Adrenal gland (tissue), 5 donors: ENCODE measurements around the gene KIAA1958.

Experiments used
- POLR2A ChIP-seq, 2 donors: fragments of 450-650 bp; IDR thresholded peaks; one replicate each; pipeline ENCODE4 v1.6.1; 2017; ENCODE audit warnings: antibody characterized with exemption in 2 of 2, mild to moderate bottlenecking in 2 of 2, moderate library complexity in 1 of 2
- TF ChIP-seq, protein P1 (sequence below), 6 experiments: fragments of 450-650 bp in 4 of 6; fragments of 200-600 bp in 2 of 6; sonication (generic) in 1 of 6; IDR thresholded peaks; 1 replicate in 5 of 6; 2 replicates in 1 of 6; pipeline versions ENCODE4 v1.5.1 to v1.8.0; 2016 to 2021; ENCODE audit warnings: antibody characterized with exemption in 6 of 6, mild to moderate bottlenecking in 2 of 6, moderate library complexity in 1 of 6
- donor health status: DM: no; HTN: no; CAD: no.

DNA sequence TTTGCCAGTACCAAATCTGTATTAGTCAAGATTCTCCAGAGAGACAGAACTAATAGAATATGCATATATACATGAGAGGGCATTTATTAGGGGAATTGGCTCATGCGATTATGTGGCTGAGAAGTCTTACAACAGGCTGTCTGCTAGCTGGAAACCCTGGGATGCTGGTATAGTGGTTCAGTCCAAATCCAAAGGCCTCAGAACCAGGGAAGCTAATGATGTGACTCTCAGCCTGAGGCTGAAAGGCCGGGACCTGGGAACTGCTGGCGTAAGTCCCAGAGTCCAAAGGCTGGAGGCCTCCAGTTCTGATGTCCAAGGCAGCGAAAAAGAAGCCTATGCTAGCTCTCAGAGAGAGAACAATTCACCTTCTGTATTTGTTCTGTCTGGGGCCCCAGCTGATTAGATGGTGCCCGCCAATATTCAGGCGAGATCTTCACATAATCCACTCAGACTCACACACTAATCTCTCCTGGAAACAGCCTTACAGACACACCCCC is 84.1 kb downstream of the KIAA1958 start:
- TF ChIP-seq, protein P1, sequence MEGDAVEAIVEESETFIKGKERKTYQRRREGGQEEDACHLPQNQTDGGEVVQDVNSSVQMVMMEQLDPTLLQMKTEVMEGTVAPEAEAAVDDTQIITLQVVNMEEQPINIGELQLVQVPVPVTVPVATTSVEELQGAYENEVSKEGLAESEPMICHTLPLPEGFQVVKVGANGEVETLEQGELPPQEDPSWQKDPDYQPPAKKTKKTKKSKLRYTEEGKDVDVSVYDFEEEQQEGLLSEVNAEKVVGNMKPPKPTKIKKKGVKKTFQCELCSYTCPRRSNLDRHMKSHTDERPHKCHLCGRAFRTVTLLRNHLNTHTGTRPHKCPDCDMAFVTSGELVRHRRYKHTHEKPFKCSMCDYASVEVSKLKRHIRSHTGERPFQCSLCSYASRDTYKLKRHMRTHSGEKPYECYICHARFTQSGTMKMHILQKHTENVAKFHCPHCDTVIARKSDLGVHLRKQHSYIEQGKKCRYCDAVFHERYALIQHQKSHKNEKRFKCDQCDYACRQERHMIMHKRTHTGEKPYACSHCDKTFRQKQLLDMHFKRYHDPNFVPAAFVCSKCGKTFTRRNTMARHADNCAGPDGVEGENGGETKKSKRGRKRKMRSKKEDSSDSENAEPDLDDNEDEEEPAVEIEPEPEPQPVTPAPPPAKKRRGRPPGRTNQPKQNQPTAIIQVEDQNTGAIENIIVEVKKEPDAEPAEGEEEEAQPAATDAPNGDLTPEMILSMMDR (IDR thresholded peaks at IDR 0.05): no peak
- no peak for TF ChIP-seq POLR2A (IDR thresholded peaks at IDR 0.05)
